Keratinocyte (primary cell): ENCODE data around the gene TLR9. TPM values are rescaled to one million over a fixed set of nuclear protein-coding genes. Genes with fewer than 3 reads are reported as not detected.

Source experiments
- DNase-seq: peaks from one replicate; pipeline ENCODE4 v3.0.0-alpha.2; 2011; ENCODE audit warnings: low read depth, missing footprints, low spot score
- FAIRE-seq: peaks from 2 replicates; lab custom pipeline; 2011; peaks lifted over from hg19 to GRCh38; lab: Jason Lieb, UNC
- H2AFZ ChIP-seq: 2 replicates; pipeline ENCODE4 v1.6.0; 2012; ENCODE audit warnings: low read length, control low read depth, inconsistent platforms; ENCODE audit not compliant: control insufficient read depth
- H3K27ac ChIP-seq: 2 replicates; pipeline ENCODE4 v1.5.1; 2011; ENCODE audit warnings: low read length; ENCODE audit not compliant: control insufficient read depth, insufficient read depth
- H3K27me3 ChIP-seq: 3 replicates; pipeline ENCODE4 v1.6.0; 2011; ENCODE audit warnings: low read length; ENCODE audit not compliant: control insufficient read depth, insufficient read depth; ENCODE audit errors: extremely low read depth
- H3K36me3 ChIP-seq, 2 experiments: 2 replicates in 1 of 2; 3 replicates in 1 of 2; pipeline ENCODE4 v1.5.1; 2011; ENCODE audit warnings: low read length in 2 of 2, mild to moderate bottlenecking in 1 of 2; ENCODE audit not compliant: control insufficient read depth in 2 of 2, insufficient read depth in 2 of 2; ENCODE audit errors: extremely low read depth in 1 of 2
- H3K4me1 ChIP-seq: 3 replicates; pipeline ENCODE4 v1.5.1; 2011; ENCODE audit warnings: low read length; ENCODE audit not compliant: control insufficient read depth, insufficient read depth; ENCODE audit errors: extremely low read depth
- H3K4me2 ChIP-seq: 3 replicates; pipeline ENCODE4 v1.6.0; 2011; ENCODE audit warnings: low read depth, low read length; ENCODE audit not compliant: control insufficient read depth, insufficient read depth; ENCODE audit errors: extremely low read depth
- H3K4me3 ChIP-seq, 3 experiments: fragments of 200-600 bp in 1 of 3; sonication (generic) in 1 of 3; 2 replicates in 2 of 3; 3 replicates in 1 of 3; pipeline ENCODE4 v1.5.1; 2011 to 2016; ENCODE audit warnings: low read length in 3 of 3, mild to moderate bottlenecking in 3 of 3, control low read depth in 2 of 3, inconsistent platforms in 1 of 3, low read depth in 1 of 3, mixed read lengths in 1 of 3, mixed run types in 1 of 3, moderate library complexity in 1 of 3; ENCODE audit not compliant: control insufficient read depth in 2 of 3, insufficient read depth in 2 of 3; ENCODE audit errors: extremely low read depth in 1 of 3
- H3K79me2 ChIP-seq: 2 replicates; pipeline ENCODE4 v1.6.0; 2012; ENCODE audit warnings: low read length; ENCODE audit not compliant: control insufficient read depth, insufficient read depth
- H3K9ac ChIP-seq: 3 replicates; pipeline ENCODE4 v1.6.0; 2011; ENCODE audit warnings: low read length; ENCODE audit not compliant: control insufficient read depth, insufficient read depth; ENCODE audit errors: extremely low read depth
- H3K9me1 ChIP-seq: 3 replicates; pipeline ENCODE4 v1.6.0; 2011; ENCODE audit warnings: low read length; ENCODE audit not compliant: control insufficient read depth, insufficient read depth; ENCODE audit errors: extremely low read depth
- H3K9me3 ChIP-seq: 2 replicates; pipeline ENCODE4 v1.5.1; 2012; ENCODE audit warnings: low read depth, low read length; ENCODE audit not compliant: control insufficient read depth
- H4K20me1 ChIP-seq: 3 replicates; pipeline ENCODE4 v1.6.0; 2011; ENCODE audit warnings: low read length; ENCODE audit not compliant: control insufficient read depth, insufficient read depth; ENCODE audit errors: extremely low read depth
- CTCF ChIP-seq, 3 experiments: IDR thresholded peaks in 1 of 3; conservative IDR thresholded peaks in 1 of 3; optimal IDR thresholded peaks in 1 of 3; 2 replicates in 2 of 3; 3 replicates in 1 of 3; pipeline versions ENCODE3 to v1.5.1; 2011; ENCODE audit warnings: low read length in 3 of 3, mild to moderate bottlenecking in 3 of 3, moderate library complexity in 2 of 3, control low read depth in 1 of 3, inconsistent platforms in 1 of 3; ENCODE audit not compliant: insufficient read depth in 2 of 3; ENCODE audit errors: extremely low read depth in 1 of 3
- EZH2 ChIP-seq: IDR thresholded peaks from one replicate; pipeline ENCODE4 v1.6.1; 2012; ENCODE audit warnings: inconsistent platforms, mild to moderate bottlenecking, low read length, moderate library complexity
- dilution Hi-C: fragments of 300-500 bp; cut with MboI; formaldehyde crosslinking; loops from one replicate; pipeline ENCODE4 v1.7.0; 2020; ENCODE audit warnings: low sequenced_read_pairs; ENCODE audit not compliant: extremely low pct_ligation_motif_present
- polyA plus RNA-seq, 5 experiments: library from polyadenylated mRNA; depleted of rRNA in 3 of 5; stranded (reverse) in 3 of 5; stranded (forward) in 1 of 5; unstranded in 1 of 5; fragments of >200 nt; gene quantifications; 1 replicate in 1 of 5; 2 replicates in 3 of 5; 3 replicates in 1 of 5; pipeline versions ENCODE4 v1.2.1 to v1.2.3, GENCODE V29; 2011 to 2012; ENCODE audit warnings: missing spikeins in 2 of 5, low read depth in 1 of 5, low replicate concordance in 1 of 5

The TLR9 gene
- polyA plus RNA-seq, 1 donor (not counting 4 experiments of a cell fraction or from before 2014, with no cell fraction given): not detected

- TF ChIP-seq EZH2 (no peak), CTCF (optimal IDR thresholded peaks at IDR 0.05 in 1 of 3, IDR thresholded peaks at IDR 0.05 in 1 of 3, conservative IDR thresholded peaks at IDR 0.05 in 1 of 3; ENCODE audit: extremely low read depth in 1 of 3, insufficient read depth in 2 of 3, low read length in 3 of 3) (no peak)
- H3K9ac ChIP-seq: no peak overlapping the region
- no peaks in the 10 kb centered on the region for H3K9me3 ChIP-seq
- peak overlapping the region in 2 of 3 experiments; percentile 1 to 91 for H3K4me3 ChIP-seq
- H2AFZ ChIP-seq: no peak overlapping the region
- peaks cover 5 to 16% of the 10 kb centered on the region in 2 experiments for H3K36me3 ChIP-seq
- no peak for FAIRE-seq
- H4K20me1 ChIP-seq: peaks cover 8% of the 10 kb centered on the region
- no peaks in the 10 kb centered on the region for H3K9me1 ChIP-seq
- dilution Hi-C loops: no loop called here
- peak overlapping the region; percentile 22 for H3K27ac ChIP-seq
- H3K4me1 ChIP-seq: peaks cover 28% of the 10 kb centered on the region
- peaks cover 60% of the 10 kb centered on the region for H3K79me2 ChIP-seq
- peak overlapping the region; percentile 80 for H3K4me2 ChIP-seq
- H3K27me3 ChIP-seq: no peaks in the 10 kb centered on the region
- DNase-seq: no peak
Observed at GRCh38 chr3:52237006-52237656, 11.7 kb upstream of the TLR9 start.

GRCh38 chr3:52236424-52236886 is 11.0 kb upstream of the TLR9 start:
- Histone ChIP-seq H3K9ac (no peak overlapping the region), H3K4me1 (peaks cover 28% of the 10 kb centered on the region), H3K9me3 (no peaks in the 10 kb centered on the region), H3K79me2 (peaks cover 63% of the 10 kb centered on the region), H3K4me2 (no peak overlapping the region), H3K36me3 (peaks cover 5 to 22% of the 10 kb centered on the region in 2 experiments), H3K27me3 (no peaks in the 10 kb centered on the region), H2AFZ (no peak overlapping the region), H3K4me3 (no peak overlapping the region), H4K20me1 (peaks cover 8% of the 10 kb centered on the region), H3K27ac (no peak overlapping the region), H3K9me1 (no peaks in the 10 kb centered on the region)
- FAIRE-seq (no peak), DNase-seq (no peak)
- no peak for TF ChIP-seq CTCF (optimal IDR thresholded peaks at IDR 0.05 in 1 of 3, IDR thresholded peaks at IDR 0.05 in 1 of 3, conservative IDR thresholded peaks at IDR 0.05 in 1 of 3; ENCODE audit: extremely low read depth in 1 of 3, insufficient read depth in 2 of 3, low read length in 3 of 3)
- TF ChIP-seq EZH2: no peak
- dilution Hi-C loops: no loop called here
